SJSA1 (cell line): ENCODE data around the gene PRKACG. TPM values are rescaled to one million over a fixed set of nuclear protein-coding genes. Genes with fewer than 3 reads are reported as not detected.

Experiments
- DNase-seq, 2 experiments: peaks; one replicate each; pipeline ENCODE4 v3.0.0-alpha.2; 2015 to 2020; ENCODE audit warnings: low spot score in 2 of 2, low read depth in 1 of 2
- H3K27ac ChIP-seq: fragments of 250-450 bp; sonication (Bioruptor Pico); 2 replicates; pipeline ENCODE4 v1.5.1; 2020; ENCODE audit warnings: mild to moderate bottlenecking, moderate library complexity
- H3K27me3 ChIP-seq: fragments of 250-450 bp; sonication (Bioruptor Pico); replicated peaks from 2 replicates; pipeline ENCODE4 v1.5.1; 2020; ENCODE audit warnings: mild to moderate bottlenecking, moderate library complexity
- H3K36me3 ChIP-seq: fragments of 250-450 bp; sonication (Bioruptor Pico); 2 replicates; pipeline ENCODE4 v1.5.1; 2020; ENCODE audit warnings: mild to moderate bottlenecking
- H3K4me1 ChIP-seq: fragments of 250-450 bp; sonication (Bioruptor Pico); replicated peaks from 2 replicates; pipeline ENCODE4 v1.6.1; 2021; ENCODE audit warnings: mild to moderate bottlenecking
- H3K4me3 ChIP-seq: fragments of 250-450 bp; sonication (Bioruptor Pico); 2 replicates; pipeline ENCODE4 v1.5.1; 2020; ENCODE audit warnings: mild to moderate bottlenecking
- H3K9me3 ChIP-seq: fragments of 250-450 bp; sonication (Bioruptor Pico); replicated peaks from 2 replicates; pipeline ENCODE4 v1.5.1; 2020; ENCODE audit warnings: mild to moderate bottlenecking
- total RNA-seq: library from RNA; depleted of rRNA; stranded (reverse); fragments of >200 nt; shearing (Covaris generic); gene quantifications from 2 replicates; pipeline ENCODE4 v1.2.3, GENCODE V29; 2014

PRKACG gene
- total RNA-seq, 1 experiment from 2014 or later: not detected

DNA sequence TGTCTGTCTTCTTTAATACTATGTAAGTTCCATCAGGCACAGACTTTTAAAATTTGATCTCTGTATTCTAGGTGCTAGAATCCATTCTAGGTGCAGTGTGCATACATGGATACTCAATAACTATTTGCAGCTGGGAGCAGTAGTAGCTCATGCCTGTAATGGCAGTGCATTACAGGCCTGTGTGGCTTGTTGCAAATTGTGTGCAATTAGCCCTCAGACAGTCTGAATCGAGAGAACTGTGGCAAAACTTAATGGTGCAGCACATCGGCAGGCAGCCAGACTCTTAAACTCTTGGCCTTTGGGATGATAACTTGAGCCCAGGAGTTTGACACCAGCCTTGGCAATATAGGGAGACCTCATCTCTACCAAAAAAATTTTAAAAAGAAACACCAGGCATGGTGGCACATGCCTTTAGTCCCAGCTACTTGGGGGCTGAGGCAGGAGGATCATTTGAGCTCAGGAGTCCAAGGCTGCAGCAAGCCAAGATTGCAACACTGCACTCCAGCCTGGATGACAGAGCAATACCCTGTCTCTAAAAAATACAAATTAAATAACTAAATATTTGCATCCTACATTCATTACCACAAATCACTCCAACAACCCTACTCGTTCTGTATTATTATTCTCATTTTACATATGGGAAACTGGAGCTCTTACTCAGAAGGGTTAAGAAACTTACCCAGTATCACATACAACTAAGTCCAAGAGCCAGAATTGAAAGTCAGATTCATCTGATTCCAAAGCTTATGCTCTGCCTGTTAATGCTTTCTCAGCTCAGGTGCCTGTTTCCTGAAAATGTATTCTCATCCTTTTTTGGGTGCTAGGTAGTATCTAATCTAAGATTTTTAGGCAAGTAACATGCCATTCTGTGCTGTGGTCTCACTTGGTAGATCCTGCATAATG lies 30.1 kb downstream of the PRKACG start:
- Histone ChIP-seq H3K27ac (no peak overlapping the region), H3K27me3 (no peaks in the 10 kb centered on the region; the same call in 1 of the 2 replicates)

DNA sequence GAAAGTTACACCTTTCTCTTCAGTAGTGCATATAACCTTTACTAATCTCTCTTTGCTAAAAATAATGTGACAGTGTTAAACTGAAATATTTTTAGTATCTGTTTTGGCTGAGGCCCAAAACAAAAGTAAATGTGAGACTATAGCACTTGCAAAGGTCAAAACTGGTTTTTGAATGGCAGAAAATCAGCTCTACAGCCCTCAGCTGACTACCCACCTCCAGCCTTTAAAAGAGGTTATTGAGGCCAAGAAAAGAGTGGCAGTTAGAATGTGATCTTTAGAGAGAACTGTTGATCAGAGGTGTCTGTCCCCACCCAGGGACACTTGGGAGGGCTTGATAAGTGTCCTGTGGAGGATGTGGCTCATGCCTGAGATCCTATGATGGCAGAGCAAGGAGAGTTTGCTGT lies 30.9 kb downstream of the PRKACG start:
- Histone ChIP-seq H3K36me3 (no peaks in the 10 kb centered on the region), H3K27me3 (no peaks in the 10 kb centered on the region; the same call in 1 of the 2 replicates), H3K27ac (no peak overlapping the region), H3K4me1 (no peaks in the 10 kb centered on the region), H3K9me3 (no peaks in the 10 kb centered on the region), H3K4me3 (no peak overlapping the region)
- DNase-seq: no peak

More for the DNA sequence above, 30.1 kb downstream of the PRKACG start:
- no peak for DNase-seq
- no peaks in the 10 kb centered on the region for H3K36me3 ChIP-seq
- H3K4me1 ChIP-seq: no peaks in the 10 kb centered on the region
- H3K9me3 ChIP-seq: no peaks in the 10 kb centered on the region
- H3K4me3 ChIP-seq: no peak overlapping the region

- H3K9me3 ChIP-seq: no peaks in the 10 kb centered on the region
- no peak overlapping the region for H3K27ac ChIP-seq
- no peaks in the 10 kb centered on the region; the same call in 1 of the 2 replicates for H3K27me3 ChIP-seq
- H3K4me1 ChIP-seq: no peaks in the 10 kb centered on the region
- H3K4me3 ChIP-seq: no peak overlapping the region
- DNase-seq: no peak
- H3K36me3 ChIP-seq: no peaks in the 10 kb centered on the region
Measured at GRCh38 chr9:68981789-68982188, 32.1 kb downstream of the PRKACG start.

DNA sequence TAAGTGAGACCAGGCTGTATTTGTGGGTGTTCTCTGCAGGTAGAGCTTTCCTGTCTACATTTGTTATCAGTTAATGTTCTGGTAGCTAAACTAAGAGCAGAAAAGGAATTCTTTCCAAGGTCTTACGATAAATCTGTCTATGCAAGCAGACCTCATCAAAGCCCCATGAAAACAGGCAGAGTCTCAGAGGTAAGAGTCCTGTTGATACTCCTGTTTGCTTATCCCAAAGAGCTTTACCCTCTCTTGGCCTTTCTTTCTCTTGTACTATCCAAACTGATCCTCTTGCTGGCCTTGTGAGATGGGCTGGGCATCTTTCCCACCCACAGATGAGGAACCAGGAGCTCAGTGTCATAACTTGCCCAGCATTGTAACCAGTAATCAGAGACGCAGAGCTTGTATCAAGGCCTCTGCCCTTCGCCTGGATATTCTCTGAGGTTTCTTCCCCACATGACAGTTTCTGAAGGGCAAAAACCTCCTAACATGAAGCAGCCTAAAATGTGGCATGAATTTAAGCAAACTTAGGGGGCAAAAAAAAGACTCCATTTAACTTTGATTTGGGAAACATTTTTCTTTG lies 33.5 kb downstream of the PRKACG start:
- H3K27ac ChIP-seq: no peak overlapping the region
- no peaks in the 10 kb centered on the region for H3K4me1 ChIP-seq
- DNase-seq: no peak
- no peaks in the 10 kb centered on the region; the same call in 1 of the 2 replicates for H3K27me3 ChIP-seq
- H3K4me3 ChIP-seq: no peak overlapping the region
- H3K9me3 ChIP-seq: no peaks in the 10 kb centered on the region
- no peaks in the 10 kb centered on the region for H3K36me3 ChIP-seq

DNA sequence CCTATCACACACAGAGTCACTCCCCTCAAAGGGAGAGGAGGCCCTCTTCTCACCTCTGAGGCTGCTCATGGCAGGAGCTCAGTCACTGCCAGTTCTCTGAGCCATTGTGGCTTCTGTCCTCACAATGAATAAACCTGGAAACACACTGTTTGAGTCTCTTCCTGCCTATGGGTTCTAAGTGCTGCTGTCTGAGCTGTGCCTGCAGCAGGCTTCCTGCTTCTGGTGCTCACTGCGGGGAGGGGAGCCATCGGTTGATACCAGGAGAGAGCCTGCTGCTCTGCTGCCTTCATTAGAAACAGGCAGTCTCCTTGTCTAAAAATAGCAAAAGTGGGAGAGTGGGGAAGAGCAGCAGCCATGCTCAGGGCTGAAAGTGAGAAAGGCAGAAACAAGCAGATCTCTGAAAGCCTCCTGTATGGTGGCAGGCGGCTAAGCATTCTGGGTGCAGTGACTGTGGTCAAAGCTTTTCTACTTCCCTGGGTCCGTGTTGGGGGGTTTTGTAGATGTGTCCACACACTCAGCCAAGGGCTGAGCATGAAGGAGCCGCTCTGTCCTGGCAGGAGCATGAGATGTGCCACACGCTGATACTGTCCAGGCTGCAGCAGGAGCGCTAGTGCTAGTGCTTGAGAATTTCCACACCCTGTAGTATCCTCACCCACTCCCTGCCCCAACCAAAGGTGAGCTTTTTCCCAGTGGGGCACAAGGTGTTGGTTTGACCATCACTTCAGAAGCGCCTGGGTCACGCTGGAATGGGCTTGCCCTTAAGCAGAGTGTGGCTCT lies 34.2 kb downstream of the PRKACG start:
- Histone ChIP-seq H3K4me3 (no peak overlapping the region), H3K36me3 (no peaks in the 10 kb centered on the region), H3K9me3 (no peaks in the 10 kb centered on the region), H3K27me3 (no peaks in the 10 kb centered on the region; the same call in 1 of the 2 replicates), H3K27ac (no peak overlapping the region), H3K4me1 (no peaks in the 10 kb centered on the region)
- DNase-seq: no peak

- Histone ChIP-seq H3K36me3 (no peaks in the 10 kb centered on the region), H3K4me3 (no peak overlapping the region), H3K9me3 (no peaks in the 10 kb centered on the region), H3K27me3 (no peaks in the 10 kb centered on the region), H3K27ac (no peak overlapping the region), H3K4me1 (no peaks in the 10 kb centered on the region)
- DNase-seq: no peak
Measured at GRCh38 chr9:68978501-68978900, 35.4 kb downstream of the PRKACG start.

DNA sequence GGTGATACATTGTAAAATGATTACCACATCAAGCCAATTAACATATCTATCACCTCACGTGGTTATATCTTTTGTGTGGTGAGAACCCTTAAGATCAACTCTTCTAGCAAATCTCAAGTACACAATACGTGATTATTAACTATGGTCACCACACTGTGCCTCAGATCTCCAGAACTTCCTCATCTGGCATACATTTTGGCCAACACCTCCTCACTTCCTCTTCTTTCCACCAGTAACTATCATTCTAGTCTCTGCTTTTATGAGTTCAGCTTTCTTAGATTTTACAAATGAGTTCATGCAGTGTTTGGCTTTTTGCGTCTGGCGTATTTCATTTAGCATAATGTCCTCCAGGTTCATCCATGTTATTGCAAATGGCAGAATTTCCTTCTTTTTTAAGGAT lies 35.8 kb downstream of the PRKACG start:
- no peaks in the 10 kb centered on the region for H3K27me3 ChIP-seq
- no peaks in the 10 kb centered on the region for H3K9me3 ChIP-seq
- no peaks in the 10 kb centered on the region for H3K36me3 ChIP-seq
- no peak overlapping the region for H3K27ac ChIP-seq
- no peak for DNase-seq
- H3K4me1 ChIP-seq: no peaks in the 10 kb centered on the region
- no peak overlapping the region for H3K4me3 ChIP-seq

GRCh38 chr9:68975365-68976043 lies 38.4 kb downstream of the PRKACG start:
- H3K27ac ChIP-seq: no peak overlapping the region
- no peaks in the 10 kb centered on the region for H3K4me1 ChIP-seq
- no peaks in the 10 kb centered on the region for H3K36me3 ChIP-seq
- no peak overlapping the region for H3K4me3 ChIP-seq
- H3K27me3 ChIP-seq: no peaks in the 10 kb centered on the region
- no peaks in the 10 kb centered on the region for H3K9me3 ChIP-seq
- no peak for DNase-seq

DNA sequence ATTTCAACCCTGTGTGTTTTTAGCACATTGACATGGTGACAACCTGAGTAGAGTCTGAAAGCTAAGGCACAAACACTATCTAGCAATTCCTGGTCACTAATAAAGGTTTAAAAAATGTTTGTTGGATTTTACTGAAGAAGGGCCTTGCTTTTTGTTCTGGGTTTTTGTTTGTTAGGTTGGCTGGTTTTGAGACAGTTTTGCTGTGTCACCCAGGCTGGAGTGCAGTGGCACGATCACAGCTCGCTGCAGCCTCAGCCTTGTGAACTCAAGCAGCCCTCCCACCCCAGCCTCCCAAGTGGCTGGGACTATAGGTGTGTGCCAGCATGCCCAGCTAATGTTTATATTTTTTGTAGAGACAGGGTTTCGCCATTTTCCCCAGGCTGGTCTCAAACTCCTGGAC lies 39.0 kb downstream of the PRKACG start:
- H3K4me1 ChIP-seq: no peaks in the 10 kb centered on the region
- H3K27me3 ChIP-seq: no peaks in the 10 kb centered on the region
- no peak overlapping the region for H3K4me3 ChIP-seq
- no peak for DNase-seq
- H3K27ac ChIP-seq: no peak overlapping the region
- no peaks in the 10 kb centered on the region for H3K36me3 ChIP-seq
- no peaks in the 10 kb centered on the region for H3K9me3 ChIP-seq

DNA sequence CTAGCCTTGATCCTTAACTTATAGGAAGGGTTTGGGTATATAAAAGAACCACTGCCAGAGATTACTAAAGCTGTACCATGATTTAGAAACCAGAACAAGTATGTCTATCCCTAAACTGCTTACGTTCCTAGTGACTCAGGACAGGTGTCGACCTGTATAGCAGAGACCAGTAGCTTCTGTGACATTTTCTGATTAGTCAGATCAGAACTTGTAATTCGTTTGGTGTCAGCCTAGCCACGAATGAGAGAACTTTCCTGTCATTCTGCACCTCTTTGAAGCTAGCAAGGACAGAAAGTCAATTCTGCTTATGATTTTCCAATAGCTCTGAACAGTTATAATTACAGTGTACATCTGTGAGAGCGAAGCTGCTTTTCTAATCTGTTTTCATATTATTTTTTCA lies 39.5 kb downstream of the PRKACG start:
- H3K27me3 ChIP-seq: no peaks in the 10 kb centered on the region
- no peak overlapping the region for H3K4me3 ChIP-seq
- no peaks in the 10 kb centered on the region for H3K36me3 ChIP-seq
- H3K27ac ChIP-seq: no peak overlapping the region
- no peaks in the 10 kb centered on the region for H3K4me1 ChIP-seq
- no peak for DNase-seq
- no peaks in the 10 kb centered on the region for H3K9me3 ChIP-seq

- H3K4me1 ChIP-seq: no peaks in the 10 kb centered on the region
- H3K9me3 ChIP-seq: no peaks in the 10 kb centered on the region
- no peak overlapping the region for H3K27ac ChIP-seq
- no peaks in the 10 kb centered on the region for H3K27me3 ChIP-seq
- no peak for DNase-seq
- no peak overlapping the region for H3K4me3 ChIP-seq
- H3K36me3 ChIP-seq: no peaks in the 10 kb centered on the region
Measured at GRCh38 chr9:68973619-68974018, 40.3 kb downstream of the PRKACG start.

DNA sequence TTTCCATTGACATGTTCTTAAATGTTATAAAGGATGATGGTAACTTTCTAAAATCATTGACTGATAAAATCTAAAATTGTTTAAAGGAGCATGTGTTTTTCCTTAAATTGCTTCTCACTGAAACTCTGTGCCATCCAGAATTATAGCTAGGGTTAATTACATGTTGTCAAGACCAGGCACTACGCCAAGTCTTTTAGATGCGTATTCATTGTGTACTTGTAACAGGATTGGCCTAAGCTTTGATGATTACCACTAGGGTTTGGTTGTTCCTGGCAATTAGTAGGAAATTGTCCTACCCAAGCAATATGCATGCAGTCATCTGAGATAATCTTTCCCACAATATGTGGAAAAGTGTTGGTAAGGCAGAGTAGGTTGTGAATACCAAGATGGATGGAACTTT lies 43.8 kb downstream of the PRKACG start:
- no peaks in the 10 kb centered on the region for H3K36me3 ChIP-seq
- H3K4me1 ChIP-seq: no peaks in the 10 kb centered on the region
- DNase-seq: no peak
- H3K27ac ChIP-seq: no peak overlapping the region
- H3K4me3 ChIP-seq: no peak overlapping the region
- H3K9me3 ChIP-seq: no peaks in the 10 kb centered on the region
- H3K27me3 ChIP-seq: no peaks in the 10 kb centered on the region

- Histone ChIP-seq H3K4me1 (no peaks in the 10 kb centered on the region), H3K4me3 (no peak overlapping the region), H3K27ac (no peak overlapping the region), H3K9me3 (no peaks in the 10 kb centered on the region), H3K27me3 (no peaks in the 10 kb centered on the region), H3K36me3 (no peaks in the 10 kb centered on the region)
- DNase-seq: no peak
Measured at GRCh38 chr9:68969538-68969937, 44.4 kb downstream of the PRKACG start.
